ENCODE results near the gene AKT2. TPM values are rescaled to one million over a fixed set of nuclear protein-coding genes. Genes with fewer than 3 reads are reported as not detected.

AKT2 gene
- total RNA-seq, 4 donors from 2014 or later: 88.0 to 387 (median 102) TPM

GRCh38 chr19:40247735-40248262 is 37.3 kb downstream of the AKT2 start:
- DNase-seq (no peak), ATAC-seq (peak in 1 of 2 donors; percentile 6)
- Histone ChIP-seq H3K4me3 (no peak overlapping the region), H3K27me3 (no peaks in the 10 kb centered on the region), H3K4me1 (peaks cover 20 to 59% of the 10 kb centered on the region in 2 donors), H3K36me3 (peaks cover 0 to 3% of the 10 kb centered on the region in 2 donors), H3K27ac (peak overlapping the region in 2 of 4 donors; percentile 18 to 19), H3K9me3 (no peaks in the 10 kb centered on the region)
- in situ Hi-C loops (cut with MboI; ENCODE audit: low sequenced_read_pairs in 4 of 4) (no loop called here), intact Hi-C loops (cut with DNase I; ENCODE audit: low total_unique reads) (no loop called here)
- TF ChIP-seq POLR2A (IDR thresholded peaks at IDR 0.05): no peak

- in situ Hi-C loops (cut with MboI; ENCODE audit: low sequenced_read_pairs in 4 of 4) (no loop called here), intact Hi-C loops (cut with DNase I; ENCODE audit: low total_unique reads) (no loop called here)
- TF ChIP-seq POLR2A (IDR thresholded peaks at IDR 0.05): no peak
- TF ChIP-seq CTCF (IDR thresholded peaks at IDR 0.05 in 4 of 5, conservative IDR thresholded peaks at IDR 0.05 in 1 of 5): no peak
- no peak overlapping the region for H3K4me3 ChIP-seq
- peaks cover 0 to 3% of the 10 kb centered on the region in 2 donors for H3K36me3 ChIP-seq
- H3K27ac ChIP-seq: no peak overlapping the region
- H3K9me3 ChIP-seq: no peaks in the 10 kb centered on the region
- ATAC-seq: peak in 1 of 2 donors; percentile 10
- H3K4me1 ChIP-seq: peaks cover 22 to 58% of the 10 kb centered on the region in 2 donors
- no peak for DNase-seq
- no peaks in the 10 kb centered on the region for H3K27me3 ChIP-seq
These were observed 38.0 kb downstream of the AKT2 start for GRCh38 chr19:40247178-40247577.

GRCh38 chr19:40246292-40247073 is 38.7 kb downstream of the AKT2 start:
- no peak overlapping the region for H3K4me3 ChIP-seq
- TF ChIP-seq POLR2A (IDR thresholded peaks at IDR 0.05): no peak
- TF ChIP-seq CTCF (IDR thresholded peaks at IDR 0.05 in 4 of 5, conservative IDR thresholded peaks at IDR 0.05 in 1 of 5): no peak
- H3K4me1 ChIP-seq: peaks cover 29 to 59% of the 10 kb centered on the region in 2 donors
- no peaks in the 10 kb centered on the region for H3K27me3 ChIP-seq
- peak overlapping the region in 1 of 4 donors; percentile 29 for H3K27ac ChIP-seq
- peaks cover 0 to 3% of the 10 kb centered on the region in 2 donors for H3K36me3 ChIP-seq
- no peaks in the 10 kb centered on the region for H3K9me3 ChIP-seq
- in situ Hi-C loops (cut with MboI; ENCODE audit: low sequenced_read_pairs in 4 of 4) (no loop called here), intact Hi-C loops (cut with DNase I; ENCODE audit: low total_unique reads) (no loop called here)
- ATAC-seq: no peak
- DNase-seq: no peak

- Histone ChIP-seq H3K36me3 (peaks cover 0 to 4% of the 10 kb centered on the region in 2 donors), H3K9me3 (no peaks in the 10 kb centered on the region), H3K4me1 (peaks cover 29 to 59% of the 10 kb centered on the region in 2 donors), H3K27ac (peak overlapping the region in 1 of 4 donors; percentile 29), H3K4me3 (no peak overlapping the region), H3K27me3 (no peaks in the 10 kb centered on the region)
- in situ Hi-C loops (cut with MboI; ENCODE audit: low sequenced_read_pairs in 4 of 4) (no loop called here), intact Hi-C loops (cut with DNase I; ENCODE audit: low total_unique reads) (no loop called here)
- no peak for TF ChIP-seq CTCF (IDR thresholded peaks at IDR 0.05 in 4 of 5, conservative IDR thresholded peaks at IDR 0.05 in 1 of 5)
- TF ChIP-seq POLR2A (IDR thresholded peaks at IDR 0.05): no peak
- DNase-seq (no peak), ATAC-seq (no peak)
These were observed 39.5 kb downstream of the AKT2 start for GRCh38 chr19:40245506-40246128.

All from gastrocnemius medialis (tissue), 4 donors.